AG04450 (cell line): ENCODE data around the gene CHD3. TPM values are rescaled to one million over a fixed set of nuclear protein-coding genes. Genes with fewer than 3 reads are reported as not detected.
A peak's percentile ranks its signal among the peaks of the same experiment; 100 is the strongest.

Source experiments
- CTCF ChIA-PET: fragments of 300-600, 350-600 bp; formaldehyde crosslinking; extraction: SDS; loops from one replicate; lab custom pipeline; 2022; ENCODE audit warnings: antibody characterized with exemption, inconsistent platforms; lab: Charles Lee
- POLR2A ChIA-PET: fragments of 350-600 bp; formaldehyde crosslinking; extraction: SDS; loops from one replicate; lab custom pipeline; 2021; ENCODE audit warnings: antibody characterized with exemption, inconsistent platforms; lab: Yijun Ruan, JAX
- DNase-seq: peaks from one replicate; pipeline ENCODE4 v3.0.0-alpha.2; 2011; ENCODE audit warnings: low read depth, low spot score
- H3K27ac ChIP-seq: one replicate; pipeline ENCODE4 v1.5.1; 2012; ENCODE audit warnings: low read depth, low read length, control low read depth
- H3K27me3 ChIP-seq: one replicate; pipeline ENCODE4 v1.6.0; 2012; ENCODE audit warnings: low read length; ENCODE audit not compliant: control insufficient read depth, insufficient read depth
- H3K4me3 ChIP-seq: 2 replicates; pipeline ENCODE4 v1.5.1; 2011; ENCODE audit warnings: mild to moderate bottlenecking, low read depth, low read length, control low read depth
- H3K9me3 ChIP-seq: 2 replicates; pipeline ENCODE4 v1.5.1; 2012; ENCODE audit warnings: low read length; ENCODE audit not compliant: control insufficient read depth, insufficient read depth
- CTCF ChIP-seq: IDR thresholded peaks from 2 replicates; pipeline ENCODE4 v1.5.1; 2011; ENCODE audit warnings: low read depth, low read length, control low read depth, inconsistent platforms
- polyA plus RNA-seq: library from polyadenylated mRNA; depleted of rRNA; stranded (reverse); fragments of >200 nt; gene quantifications from 2 replicates; pipeline ENCODE4 v1.2.3, GENCODE V29; 2011

Gene CHD3
- polyA plus RNA-seq, 1 experiment, result 50.0 TPM

- Histone ChIP-seq H3K27me3 (no peaks in the 10 kb centered on the region), H3K9me3 (no peaks in the 10 kb centered on the region), H3K4me3 (no peak overlapping the region), H3K27ac (no peak overlapping the region)
- CTCF ChIA-PET, result no interaction called here
- POLR2A ChIA-PET, result interaction anchor here (1.0 kb wide), 1 partner anchor 10 kb away, joined by 4 read pairs; no protein-coding TSS in a partner anchor
- DNase-seq, result no peak
- TF ChIP-seq CTCF, result no peak
Observed at GRCh38 chr17:7894226-7894625, 5.6 kb downstream of the CHD3 start.

- ChIA-PET CTCF (interaction anchor here (1.5 kb wide), 1 partner anchor 147 kb away, joined by 4 read pairs; no protein-coding TSS in a partner anchor), POLR2A (interaction anchor here (1.0 kb wide), 1 partner anchor 11 kb away, joined by 4 read pairs; no protein-coding TSS in a partner anchor)
- no peak for DNase-seq
- Histone ChIP-seq H3K9me3 (no peaks in the 10 kb centered on the region), H3K4me3 (no peak overlapping the region), H3K27me3 (no peaks in the 10 kb centered on the region), H3K27ac (no peak overlapping the region)
- no peak for TF ChIP-seq CTCF
Observed at GRCh38 chr17:7894866-7895265, 6.3 kb downstream of the CHD3 start.

- no peaks in the 10 kb centered on the region for H3K27me3 ChIP-seq
- ChIA-PET CTCF (interaction anchor here (1.0 to 3.2 kb wide), 11 partner anchors 15 to 161 kb away, joined by 3 to 46 read pairs (median 6); partner anchors contain the start of genes KDM6B and RNF227), POLR2A (interaction anchor here (0.6 to 0.9 kb wide), 2 partner anchors 8 to 55 kb away, joined by 3 read pairs; no protein-coding TSS in a partner anchor)
- H3K4me3 ChIP-seq, result no peak overlapping the region
- no peak overlapping the region for H3K27ac ChIP-seq
- TF ChIP-seq CTCF, result no peak
- no peaks in the 10 kb centered on the region for H3K9me3 ChIP-seq
- no peak for DNase-seq
Observed at GRCh38 chr17:7897090-7897489, 8.5 kb downstream of the CHD3 start.

GRCh38 chr17:7897773-7898172 is 9.2 kb downstream of the CHD3 start:
- peak; percentile 70 for TF ChIP-seq CTCF
- H3K27ac ChIP-seq, result no peak overlapping the region
- ChIA-PET CTCF (interaction anchor here (0.6 to 3.2 kb wide), 21 partner anchors 9 to 176 kb away, joined by 3 to 46 read pairs (median 4); partner anchors contain the start of genes KDM6B and RNF227), POLR2A (interaction anchor here (0.9 kb wide), 1 partner anchor 9 kb away, joined by 3 read pairs; no protein-coding TSS in a partner anchor)
- no peak for DNase-seq
- no peak overlapping the region for H3K4me3 ChIP-seq
- H3K9me3 ChIP-seq, result no peaks in the 10 kb centered on the region
- no peaks in the 10 kb centered on the region for H3K27me3 ChIP-seq
